ENCODE results near the gene IGDCC3. TPM values are rescaled to one million over a fixed set of nuclear protein-coding genes. Genes with fewer than 3 reads are reported as not detected.

Gene IGDCC3
- total and polyA plus RNA-seq, 4 experiments from 2014 or later, result not detected

- H3K27ac ChIP-seq (ENCODE audit: low read depth, low read length), result no peak overlapping the region
- no peak for DNase-seq
- H3K4me3 ChIP-seq (ENCODE audit: low read length in 2 of 2), result no peak overlapping the region
- H3K4me1 ChIP-seq (ENCODE audit: insufficient read depth, low read length), result no peaks in the 10 kb centered on the region
- no peaks in the 10 kb centered on the region for H3K4me1 Mint-ChIP-seq
- no peaks in the 10 kb centered on the region for H3K36me3 Mint-ChIP-seq
- peaks cover 24 to 37% of the 10 kb centered on the region in 2 donors for H3K27me3 Mint-ChIP-seq
- ChIA-PET CTCF (ENCODE audit: partially characterized antibody) (interaction anchor here (0.6 kb wide), 1 partner anchor 203 kb away, joined by 3 read pairs; no protein-coding TSS in a partner anchor), POLR2A (ENCODE audit: partially characterized antibody) (no interaction called here)
- no peaks in the 10 kb centered on the region for H3K9me3 ChIP-seq (ENCODE audit: control insufficient read depth in 1 of 2, low read length in 2 of 2)
- peaks cover 3% of the 10 kb centered on the region for H3K27me3 ChIP-seq (ENCODE audit: insufficient read depth, low read length)
- intact Hi-C loops (cut with micrococcal nuclease), result no loop called here
- no peaks in the 10 kb centered on the region for H3K36me3 ChIP-seq (ENCODE audit: insufficient read depth, low read length)
- no peak overlapping the region for H3K27ac Mint-ChIP-seq
- H3K9me3 Mint-ChIP-seq, result no peaks in the 10 kb centered on the region
- no peak overlapping the region for H3K4me3 Mint-ChIP-seq
These were observed 26.5 kb upstream of the IGDCC3 start for GRCh38 chr15:65404186-65404872.

- Histone ChIP-seq H3K27me3 (ENCODE audit: insufficient read depth, low read length) (peaks cover 3% of the 10 kb centered on the region), H3K4me3 (ENCODE audit: low read length in 2 of 2) (no peak overlapping the region), H3K27ac (ENCODE audit: low read depth, low read length) (no peak overlapping the region), H3K36me3 (ENCODE audit: insufficient read depth, low read length) (no peaks in the 10 kb centered on the region), H3K9me3 (ENCODE audit: control insufficient read depth in 1 of 2, low read length in 2 of 2) (no peaks in the 10 kb centered on the region), H3K4me1 (ENCODE audit: insufficient read depth, low read length) (no peaks in the 10 kb centered on the region)
- DNase-seq, result no peak
- intact Hi-C loops (cut with micrococcal nuclease), result no loop called here
- POLR2A ChIA-PET (ENCODE audit: partially characterized antibody), result no interaction called here
- no peak overlapping the region for H3K27ac Mint-ChIP-seq
- H3K9me3 Mint-ChIP-seq, result no peaks in the 10 kb centered on the region
- no peak overlapping the region for H3K4me3 Mint-ChIP-seq
- CTCF ChIA-PET (ENCODE audit: partially characterized antibody), result no interaction called here
- no peaks in the 10 kb centered on the region for H3K4me1 Mint-ChIP-seq
- H3K36me3 Mint-ChIP-seq, result no peaks in the 10 kb centered on the region
- H3K27me3 Mint-ChIP-seq, result peaks cover 26 to 37% of the 10 kb centered on the region in 2 donors
These were observed 25.2 kb upstream of the IGDCC3 start for GRCh38 chr15:65402961-65403360.

- Mint-ChIP-seq H3K36me3 (no peaks in the 10 kb centered on the region), H3K27me3 (peaks cover 33 to 43% of the 10 kb centered on the region in 2 donors), H3K4me1 (peaks cover 1 to 5% (median 3%) of the 10 kb centered on the region in 4 donors), H3K9me3 (no peaks in the 10 kb centered on the region), H3K4me3 (no peak overlapping the region), H3K27ac (no peak overlapping the region)
- no peak for DNase-seq
- no peaks in the 10 kb centered on the region for H3K9me3 ChIP-seq (ENCODE audit: control insufficient read depth in 1 of 2, low read length in 2 of 2)
- ChIA-PET POLR2A (ENCODE audit: partially characterized antibody) (no interaction called here), CTCF (ENCODE audit: partially characterized antibody) (interaction anchor here (1.6 kb wide), 1 partner anchor 8 kb away, joined by 3 read pairs; no protein-coding TSS in a partner anchor)
- peaks cover 3% of the 10 kb centered on the region for H3K27me3 ChIP-seq (ENCODE audit: insufficient read depth, low read length)
- intact Hi-C loops (cut with micrococcal nuclease), result no loop called here
- H3K4me1 ChIP-seq (ENCODE audit: insufficient read depth, low read length), result no peaks in the 10 kb centered on the region
- no peaks in the 10 kb centered on the region for H3K36me3 ChIP-seq (ENCODE audit: insufficient read depth, low read length)
- H3K4me3 ChIP-seq (ENCODE audit: low read length in 2 of 2), result no peak overlapping the region
- H3K27ac ChIP-seq (ENCODE audit: low read depth, low read length), result no peak overlapping the region
These were observed 23.9 kb upstream of the IGDCC3 start for GRCh38 chr15:65401611-65402240.

GRCh38 chr15:65400760-65401610 is 23.2 kb upstream of the IGDCC3 start:
- no peaks in the 10 kb centered on the region for H3K36me3 ChIP-seq (ENCODE audit: insufficient read depth, low read length)
- peaks cover 3% of the 10 kb centered on the region for H3K27me3 ChIP-seq (ENCODE audit: insufficient read depth, low read length)
- DNase-seq, result peak in 3 of 5 donors; percentile 17 to 26 (median 23)
- H3K27ac ChIP-seq (ENCODE audit: low read depth, low read length), result no peak overlapping the region
- intact Hi-C loops (cut with micrococcal nuclease), result loop anchor here (1.0 kb wide), 1 partner anchor 82 kb away; no protein-coding TSS in a partner anchor
- Mint-ChIP-seq H3K27me3 (peaks cover 36 to 47% of the 10 kb centered on the region in 2 donors), H3K36me3 (no peaks in the 10 kb centered on the region), H3K9me3 (no peaks in the 10 kb centered on the region), H3K4me1 (peaks cover 6 to 10% (median 7%) of the 10 kb centered on the region in 4 donors), H3K27ac (peak overlapping the region in 1 of 7 donors; percentile 46), H3K4me3 (no peak overlapping the region)
- no peaks in the 10 kb centered on the region for H3K4me1 ChIP-seq (ENCODE audit: insufficient read depth, low read length)
- no peaks in the 10 kb centered on the region for H3K9me3 ChIP-seq (ENCODE audit: control insufficient read depth in 1 of 2, low read length in 2 of 2)
- ChIA-PET POLR2A (ENCODE audit: partially characterized antibody) (no interaction called here), CTCF (ENCODE audit: partially characterized antibody) (interaction anchor here (0.9 to 1.6 kb wide), 5 partner anchors 9 to 82 kb away, joined by 3 to 6 read pairs (median 3); no protein-coding TSS in a partner anchor)
- no peak overlapping the region for H3K4me3 ChIP-seq (ENCODE audit: low read length in 2 of 2)

- peaks cover 9% of the 10 kb centered on the region for H3K27me3 ChIP-seq (ENCODE audit: insufficient read depth, low read length)
- Mint-ChIP-seq H3K27me3 (peaks cover 40 to 49% of the 10 kb centered on the region in 2 donors), H3K27ac (no peak overlapping the region), H3K9me3 (no peaks in the 10 kb centered on the region), H3K4me3 (no peak overlapping the region), H3K36me3 (no peaks in the 10 kb centered on the region), H3K4me1 (peaks cover 6 to 10% (median 7%) of the 10 kb centered on the region in 4 donors)
- no peaks in the 10 kb centered on the region for H3K36me3 ChIP-seq (ENCODE audit: insufficient read depth, low read length)
- CTCF ChIA-PET (ENCODE audit: partially characterized antibody), result interaction anchor here (0.9 to 1.4 kb wide), 5 partner anchors 8 to 81 kb away, joined by 3 to 6 read pairs (median 3); no protein-coding TSS in a partner anchor
- intact Hi-C loops (cut with micrococcal nuclease), result loop anchor here (1.0 kb wide), 1 partner anchor 81 kb away; no protein-coding TSS in a partner anchor
- H3K4me1 ChIP-seq (ENCODE audit: insufficient read depth, low read length), result no peaks in the 10 kb centered on the region
- H3K27ac ChIP-seq (ENCODE audit: low read depth, low read length), result no peak overlapping the region
- POLR2A ChIA-PET (ENCODE audit: partially characterized antibody), result no interaction called here
- no peak overlapping the region for H3K4me3 ChIP-seq (ENCODE audit: low read length in 2 of 2)
- no peaks in the 10 kb centered on the region for H3K9me3 ChIP-seq (ENCODE audit: control insufficient read depth in 1 of 2, low read length in 2 of 2)
- no peak for DNase-seq
These were observed 22.2 kb upstream of the IGDCC3 start for GRCh38 chr15:65399997-65400396.

- Histone ChIP-seq H3K27ac (ENCODE audit: low read depth, low read length) (no peak overlapping the region), H3K36me3 (ENCODE audit: insufficient read depth, low read length) (no peaks in the 10 kb centered on the region), H3K27me3 (ENCODE audit: insufficient read depth, low read length) (peaks cover 14% of the 10 kb centered on the region), H3K4me3 (ENCODE audit: low read length in 2 of 2) (no peak overlapping the region), H3K4me1 (ENCODE audit: insufficient read depth, low read length) (no peaks in the 10 kb centered on the region), H3K9me3 (ENCODE audit: control insufficient read depth in 1 of 2, low read length in 2 of 2) (no peaks in the 10 kb centered on the region)
- CTCF ChIA-PET (ENCODE audit: partially characterized antibody), result interaction anchor here (1.0 to 1.4 kb wide), 6 partner anchors 9 to 80 kb away, joined by 3 to 6 read pairs (median 3); no protein-coding TSS in a partner anchor
- no peak for DNase-seq
- Mint-ChIP-seq H3K4me3 (no peak overlapping the region), H3K27me3 (peaks cover 44 to 49% of the 10 kb centered on the region in 2 donors), H3K36me3 (no peaks in the 10 kb centered on the region), H3K9me3 (no peaks in the 10 kb centered on the region), H3K4me1 (peaks cover 6 to 10% (median 7%) of the 10 kb centered on the region in 4 donors), H3K27ac (no peak overlapping the region)
- POLR2A ChIA-PET (ENCODE audit: partially characterized antibody), result no interaction called here
- intact Hi-C loops (cut with micrococcal nuclease), result no loop called here
These were observed 21.4 kb upstream of the IGDCC3 start for GRCh38 chr15:65399001-65399706.

Measured in CD4-positive, alpha-beta memory T cell (primary cell).